ENCODE results near the gene UPK3BL2.
"Not testable (repeated sequence)": the region's sequence is repeated elsewhere in the genome, so short reads cannot be mapped to it uniquely, and the experiment has no call there.

Gene UPK3BL2

DNA sequence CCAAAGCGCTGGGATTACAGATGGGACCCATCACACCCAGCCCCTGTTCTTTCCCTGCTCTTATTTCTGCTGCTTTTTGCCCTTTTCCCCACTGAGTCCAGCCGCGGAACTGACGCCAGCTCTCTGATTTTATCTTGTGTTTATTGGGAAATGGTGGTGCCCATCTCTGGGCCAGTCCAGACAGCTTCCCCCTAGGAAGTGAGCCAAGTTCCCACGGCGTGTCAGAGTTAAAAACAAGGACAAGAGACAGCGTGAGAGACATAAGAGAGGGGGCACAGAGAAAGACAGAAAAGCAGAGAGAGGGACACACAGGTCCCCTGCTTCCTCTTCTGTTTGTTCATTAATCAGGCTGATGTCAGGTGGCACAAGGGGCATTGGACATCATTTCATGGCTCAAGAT is 11.9 kb downstream of the UPK3BL2 start:
- not testable (repeated sequence) for DNase-seq (ENCODE audit: low spot score)

DNA sequence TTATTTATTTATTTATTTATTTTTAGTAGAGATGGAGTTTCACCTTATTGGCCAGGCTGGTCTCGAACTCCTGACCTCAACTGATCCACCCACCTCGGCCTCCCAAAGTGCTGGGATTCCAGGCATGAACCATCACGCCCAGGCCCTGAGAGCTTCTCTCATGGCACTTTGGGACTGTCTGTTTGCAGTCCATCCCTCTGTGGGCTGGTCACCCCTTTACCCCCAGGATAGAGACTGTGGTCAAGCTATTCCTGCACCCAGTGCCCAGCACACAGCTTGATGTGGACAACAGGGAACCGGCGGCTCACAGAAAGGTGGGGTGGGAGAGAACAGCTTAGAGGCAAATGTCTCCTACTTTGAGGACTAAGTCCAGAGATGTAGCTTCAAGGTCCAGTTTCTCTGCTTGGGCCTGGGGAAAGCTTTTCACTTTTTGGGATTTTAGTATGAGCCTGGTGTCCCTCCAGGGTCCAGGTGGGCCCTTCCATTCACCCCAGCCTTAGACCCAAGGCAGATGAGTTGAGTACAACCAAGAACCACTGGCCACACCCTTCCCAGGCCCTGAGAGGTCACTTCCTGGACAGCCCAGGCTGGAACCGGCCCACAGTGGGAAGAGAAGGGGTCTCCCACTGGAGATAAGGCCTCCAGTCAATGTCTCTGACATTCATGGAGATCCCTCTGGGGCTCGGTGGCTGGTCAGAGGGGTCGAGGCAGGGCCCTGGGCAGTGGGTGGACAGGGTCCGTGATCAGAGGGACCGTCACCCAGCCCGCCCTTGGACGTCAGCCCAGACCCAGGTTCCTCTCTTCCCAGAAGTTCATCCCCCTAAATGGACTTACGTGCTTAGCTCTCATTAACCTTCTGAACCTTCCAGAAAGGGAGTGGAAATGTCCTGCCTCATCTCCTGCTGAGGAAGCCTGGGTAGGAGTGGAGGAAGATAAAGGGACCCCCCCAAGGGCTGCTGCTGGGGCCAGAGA is 15.4 kb downstream of the UPK3BL2 start:
- DNase-seq (ENCODE audit: low spot score): not testable (repeated sequence)

DNA sequence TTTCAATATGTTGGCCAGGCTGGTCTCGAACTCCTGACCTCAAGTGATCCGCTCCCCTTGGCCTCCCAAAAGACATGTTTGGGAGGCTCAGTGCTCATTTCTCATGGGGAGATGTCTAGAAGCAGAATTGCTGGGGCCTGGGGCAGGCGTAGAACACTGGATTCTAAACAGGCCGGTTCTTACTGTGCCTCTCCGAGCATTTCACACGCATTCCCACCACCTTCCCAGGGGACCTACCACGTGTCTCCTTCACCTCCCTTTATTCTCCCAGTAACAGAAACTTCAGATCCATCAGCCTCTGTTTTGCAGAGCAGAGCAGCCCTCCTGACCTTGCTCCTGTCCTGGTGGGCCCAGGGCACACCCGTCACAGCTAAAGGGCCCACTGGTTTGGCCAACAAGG is 16.3 kb downstream of the UPK3BL2 start:
- not testable (repeated sequence) for DNase-seq (ENCODE audit: low spot score)

DNA sequence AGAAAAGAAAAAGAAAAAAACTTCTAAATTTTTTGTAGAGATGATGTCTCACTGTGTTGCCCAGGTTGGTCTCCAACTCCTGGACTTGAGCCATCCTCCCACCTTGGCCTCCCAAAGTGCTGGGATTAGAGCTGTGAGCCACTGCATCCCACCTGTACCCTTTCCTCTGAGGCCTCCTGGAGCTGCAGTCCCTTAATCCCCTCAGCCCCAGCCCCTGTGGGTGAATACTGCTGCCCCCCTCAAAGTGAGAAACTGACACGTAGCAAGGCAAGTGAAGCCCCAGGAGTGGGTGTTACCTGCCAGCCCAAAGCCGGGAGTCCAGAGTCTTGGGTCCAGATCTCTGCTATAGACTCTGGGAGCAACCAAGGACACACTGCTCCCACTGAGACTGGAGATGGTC is 18.7 kb downstream of the UPK3BL2 start:
- not testable (repeated sequence) for DNase-seq (ENCODE audit: low spot score)

DNA sequence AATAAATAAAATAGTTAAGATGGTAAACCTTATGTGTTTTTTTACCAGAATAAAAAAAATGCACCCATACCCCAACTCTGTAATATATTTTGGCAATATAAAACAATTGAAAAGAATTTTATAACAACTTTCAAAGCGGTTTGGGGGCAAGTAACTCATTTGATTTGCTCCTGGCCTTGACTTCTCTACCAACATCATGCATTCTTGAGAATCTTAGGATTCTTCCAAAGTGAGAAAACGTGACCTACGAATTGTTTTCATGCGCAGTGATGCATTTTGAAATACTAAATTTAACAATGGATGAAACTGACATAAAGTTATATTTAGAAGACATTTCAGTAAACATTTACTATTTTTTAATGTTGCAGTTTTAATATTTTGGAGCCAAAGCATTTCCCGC is 22.7 kb downstream of the UPK3BL2 start:
- DNase-seq (ENCODE audit: low spot score): not testable (repeated sequence)

DNA sequence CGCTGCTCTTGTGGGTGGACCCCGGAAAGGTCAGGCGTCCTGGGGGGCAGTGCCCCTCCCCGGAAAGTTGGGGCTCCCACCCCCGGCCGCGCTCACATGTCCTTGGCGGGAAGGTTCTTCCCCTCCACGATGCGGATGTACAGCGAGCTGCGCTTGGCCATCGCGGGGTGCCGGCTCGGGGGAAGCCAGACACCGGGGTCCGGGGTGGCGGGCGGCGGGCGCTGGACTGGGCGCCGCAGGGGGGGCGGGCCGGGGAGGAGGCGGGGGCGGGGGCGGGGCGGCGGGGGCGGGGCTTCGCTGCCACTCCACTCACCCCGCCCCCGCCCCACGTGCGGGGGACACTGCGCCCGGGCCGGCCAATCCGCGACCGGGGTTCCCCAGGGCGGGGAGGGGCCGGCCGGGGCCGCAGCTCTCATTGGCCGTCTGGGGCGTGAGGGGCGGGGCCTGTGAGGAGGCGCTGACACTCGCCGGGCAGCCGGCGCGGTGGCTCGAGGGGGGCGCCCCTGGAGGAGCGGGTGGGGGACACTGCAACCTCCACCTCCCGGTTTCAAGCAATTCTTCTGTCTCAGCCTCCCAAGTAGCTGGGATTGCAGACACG is 25.8 kb downstream of the UPK3BL2 start, which contains the start of gene RASA4B:
TSS of gene RASA4B (minus strand) at position 228 of the 598 bp plus-strand sequence. CDS start at position 161, 67 bp downstream.
- not testable (repeated sequence) for DNase-seq (ENCODE audit: low spot score)

DNA sequence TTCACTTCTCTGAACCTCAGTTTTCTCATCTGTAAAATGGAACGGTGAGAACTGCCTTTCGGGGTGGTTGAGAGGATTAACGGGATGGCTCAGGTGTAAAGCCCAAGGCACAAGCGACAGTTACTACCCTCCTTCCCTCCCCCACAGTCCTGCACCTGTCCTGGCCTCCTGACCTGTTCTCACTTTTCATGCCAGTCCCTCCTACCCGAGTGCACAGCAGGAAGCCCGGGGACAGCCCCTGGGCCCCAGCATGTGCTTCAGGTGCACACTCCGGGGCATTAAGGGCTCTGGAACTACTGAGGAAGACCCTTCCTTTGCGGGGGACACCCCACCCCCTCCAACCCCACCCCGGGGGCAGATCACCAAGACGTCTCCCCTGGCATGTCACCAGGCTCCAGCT is 26.5 kb downstream of the UPK3BL2 start:
- not testable (repeated sequence) for DNase-seq (ENCODE audit: low spot score)

DNA sequence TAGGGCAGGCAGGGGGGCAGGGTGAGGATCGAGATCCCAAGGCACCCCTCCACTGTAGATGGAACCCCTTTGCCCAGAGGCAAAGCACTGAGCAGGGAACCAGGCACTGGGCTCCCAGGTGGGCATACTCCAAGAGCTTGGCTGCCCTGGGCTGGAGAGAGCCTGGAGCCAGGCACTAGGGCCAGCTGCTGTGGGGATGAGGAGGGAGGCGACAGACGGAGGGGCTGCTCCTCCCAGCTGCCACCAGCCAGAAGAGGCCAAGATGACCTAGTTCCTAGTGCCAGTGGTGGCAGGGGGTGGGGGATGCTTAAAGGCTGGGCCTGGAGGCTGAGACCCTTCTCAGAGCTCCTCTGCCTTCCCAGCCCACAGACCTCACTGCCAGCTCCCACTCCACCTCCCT is 27.6 kb downstream of the UPK3BL2 start:
- DNase-seq (ENCODE audit: low spot score): not testable (repeated sequence)

DNA sequence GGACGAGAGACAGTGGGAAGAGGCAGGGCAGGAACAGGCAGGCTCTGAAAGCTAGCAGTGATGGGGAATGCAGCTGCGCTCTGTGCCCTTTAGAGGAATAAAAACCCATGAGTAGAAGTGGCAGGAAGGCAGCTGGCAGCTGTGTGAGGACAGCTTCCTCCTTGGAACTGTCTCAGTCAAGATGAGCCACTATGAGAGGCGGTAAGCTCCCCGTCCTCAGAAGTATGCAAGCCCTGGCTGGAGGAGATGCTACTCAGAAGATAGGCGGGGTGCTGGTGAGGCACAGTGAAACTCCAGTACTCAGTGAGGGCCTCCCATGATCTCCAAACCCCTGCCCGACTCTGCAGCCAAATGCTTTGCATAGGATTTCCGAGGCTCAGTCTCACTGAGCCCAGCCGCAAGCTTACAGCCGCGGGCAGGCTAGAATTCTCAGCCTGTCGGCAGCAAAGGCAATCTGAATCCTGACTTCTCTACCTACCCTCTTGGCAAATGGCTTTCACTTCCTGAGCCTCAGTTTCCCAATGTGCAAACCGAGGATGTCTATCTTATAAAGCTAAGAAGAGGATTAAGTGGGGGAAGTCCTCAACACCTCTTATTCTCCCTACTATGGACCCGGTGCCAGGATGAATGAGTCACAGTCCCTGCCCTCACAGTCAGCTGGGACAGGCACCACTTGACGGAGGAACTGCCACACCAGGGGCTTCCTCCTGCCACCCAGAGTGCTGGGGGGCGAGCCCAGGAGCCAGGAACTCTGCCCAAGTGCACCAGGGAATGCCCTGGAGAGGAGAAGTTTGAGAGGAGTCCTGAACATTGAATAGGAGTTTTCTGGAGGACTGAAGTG is 28.4 kb downstream of the UPK3BL2 start:
- not testable (repeated sequence) for DNase-seq (ENCODE audit: low spot score)

DNA sequence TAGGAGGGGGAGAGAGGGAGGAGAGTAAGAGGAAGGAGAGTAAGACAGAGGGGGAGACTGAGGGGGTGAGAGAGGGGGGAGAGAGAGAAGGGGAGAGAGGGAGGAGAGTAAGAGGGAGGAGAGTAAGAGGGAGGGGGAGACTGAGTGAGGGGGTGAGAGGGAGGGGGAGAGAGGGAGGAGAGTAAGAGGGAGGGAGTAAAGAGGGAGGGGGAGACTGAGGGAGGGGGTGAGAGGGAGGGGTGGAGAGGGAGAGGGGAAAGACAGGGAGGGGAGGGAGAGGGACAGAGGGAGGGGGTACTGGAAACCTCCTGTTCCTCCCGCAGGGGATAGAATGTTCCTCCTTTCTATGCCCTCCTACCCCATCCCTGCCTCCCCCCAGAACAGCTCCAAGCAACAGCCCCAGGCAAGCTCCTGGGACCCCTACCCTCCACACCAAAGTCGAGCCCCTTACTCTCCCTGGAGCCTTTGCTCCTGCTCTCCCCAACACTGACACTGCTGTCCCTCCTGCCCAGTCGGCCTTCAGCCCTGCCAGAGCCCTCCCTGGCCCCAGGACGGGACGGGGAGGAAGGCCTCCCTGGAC is 30.8 kb downstream of the UPK3BL2 start:
- not testable (repeated sequence) for DNase-seq (ENCODE audit: low spot score)

DNA sequence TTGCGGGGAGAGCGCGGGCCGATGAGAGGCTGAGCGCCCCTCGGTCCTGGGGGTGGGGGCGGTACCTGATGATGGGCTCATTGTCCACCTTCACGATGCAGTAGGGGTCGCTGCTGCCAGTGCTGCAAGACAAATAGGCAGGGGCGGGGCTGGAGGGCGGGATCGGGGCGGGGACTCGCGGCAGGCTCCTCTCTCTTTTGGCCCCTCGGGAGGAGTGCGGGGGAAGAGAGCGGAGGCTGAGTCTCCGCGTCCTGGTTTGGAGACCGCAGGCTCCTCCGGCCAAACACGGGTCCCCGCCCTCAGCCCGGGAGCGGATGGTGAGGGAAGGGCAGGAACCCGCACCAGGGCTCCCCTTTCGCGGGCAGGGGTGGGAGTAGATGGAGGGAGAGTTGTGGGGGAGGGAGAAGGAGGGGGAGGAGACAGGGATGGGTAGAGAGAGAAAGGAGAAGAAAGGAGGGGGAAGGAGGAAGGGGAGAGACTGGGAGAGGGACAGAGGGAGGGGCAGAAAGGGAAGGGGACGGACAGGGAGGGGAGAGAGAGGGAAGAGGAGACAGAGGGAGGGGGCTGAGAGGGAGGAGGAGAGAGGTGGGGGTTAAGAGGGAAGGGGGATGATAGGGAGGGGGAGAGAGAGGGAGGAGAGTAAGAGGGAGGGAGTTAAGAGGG is 31.5 kb downstream of the UPK3BL2 start:
- not testable (repeated sequence) for DNase-seq (ENCODE audit: low spot score)

DNA sequence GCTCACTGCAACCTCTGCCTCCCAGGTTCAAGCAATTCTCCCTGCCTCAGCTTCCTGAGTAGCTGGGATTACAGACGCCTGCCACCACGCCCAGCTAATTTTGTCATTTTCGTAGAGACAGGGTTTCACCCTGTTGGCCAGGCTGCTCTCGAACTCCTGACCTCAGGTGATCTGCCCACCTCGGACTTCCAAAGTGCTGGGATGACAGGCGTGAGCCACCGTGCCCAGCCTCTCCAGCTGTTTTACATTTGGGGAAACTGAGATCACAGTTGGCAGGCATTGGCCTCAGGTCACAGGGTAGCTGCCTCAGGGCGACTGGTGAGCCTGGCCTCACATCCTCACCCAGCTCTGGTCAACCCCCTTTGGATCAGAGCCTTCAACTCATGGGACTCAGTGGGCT is 32.9 kb downstream of the UPK3BL2 start:
- DNase-seq (ENCODE audit: low spot score): not testable (repeated sequence)

DNA sequence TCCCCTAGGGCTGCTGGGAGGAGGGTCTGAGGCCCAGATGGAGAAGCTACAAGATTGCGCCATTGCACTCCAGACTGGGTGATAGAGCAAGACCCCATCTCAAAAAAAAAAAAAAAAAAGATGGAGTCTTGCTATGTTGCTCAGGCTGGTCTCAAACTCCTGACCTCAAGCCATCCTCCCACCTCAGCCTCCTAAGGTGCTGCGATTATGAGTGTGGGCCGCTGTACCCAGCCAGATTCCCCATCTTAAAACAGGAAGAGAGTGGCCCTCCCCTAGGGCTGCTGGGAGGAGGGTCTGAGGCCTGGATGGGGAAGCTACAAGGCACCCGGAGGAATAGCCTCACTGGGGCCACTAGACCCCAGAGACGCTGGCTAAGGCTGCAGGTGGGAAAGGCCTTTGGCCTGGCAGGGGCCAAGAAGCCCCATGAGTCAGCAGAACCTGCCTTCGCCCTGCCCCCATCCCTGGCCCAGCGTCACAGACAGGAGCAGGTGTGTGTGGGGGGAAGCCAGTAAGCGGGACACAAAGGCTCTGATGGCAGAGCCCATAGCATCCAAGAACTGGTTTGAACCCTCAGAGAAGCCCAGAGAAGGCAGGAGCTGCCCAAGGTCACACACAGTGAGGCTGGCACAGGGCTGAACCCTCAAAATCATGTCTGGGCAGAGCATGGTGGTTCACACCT is 35.9 kb downstream of the UPK3BL2 start:
- not testable (repeated sequence) for DNase-seq (ENCODE audit: low spot score)

DNA sequence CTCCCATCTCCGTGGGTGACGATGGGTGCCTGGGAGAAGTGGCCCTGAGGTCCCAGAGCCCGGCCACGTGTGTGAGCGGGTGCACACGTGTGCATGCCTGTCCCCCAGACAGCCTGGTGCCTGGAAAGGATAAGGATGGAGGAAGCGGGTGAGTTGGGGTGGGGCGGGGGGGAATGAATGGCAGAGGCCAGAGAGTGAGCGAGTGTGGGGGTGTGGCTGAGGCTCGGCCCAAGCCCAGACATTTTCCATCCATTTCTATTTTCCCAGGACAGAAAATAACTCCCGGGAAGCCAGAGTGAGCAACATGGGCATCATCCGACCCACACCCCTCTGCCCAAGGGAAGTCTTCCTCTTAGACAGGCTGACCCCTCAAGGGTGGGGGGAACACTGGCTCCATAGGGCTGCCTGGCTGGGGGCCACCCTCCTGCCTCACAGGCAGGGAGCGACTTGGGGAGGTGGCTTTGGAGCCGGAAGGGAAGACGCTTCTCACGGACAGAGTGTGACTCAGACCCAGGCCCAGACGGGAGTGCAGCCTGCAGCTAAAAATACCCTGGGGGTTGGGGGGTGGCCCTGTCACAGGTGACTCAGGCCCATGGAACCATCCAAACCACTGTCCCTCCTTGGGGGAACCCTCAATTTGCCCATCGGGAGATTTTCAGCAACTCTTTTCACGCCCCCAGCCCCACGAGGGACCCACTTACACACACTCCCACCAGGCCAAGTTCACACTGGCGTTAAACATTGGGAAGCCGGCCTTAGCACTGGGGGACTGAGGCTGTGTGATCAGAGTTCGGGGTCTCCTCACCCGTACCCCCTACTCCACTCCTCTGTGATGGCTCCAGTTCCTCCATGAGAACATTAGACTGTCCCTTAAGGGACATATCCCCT is 38.0 kb downstream of the UPK3BL2 start:
- DNase-seq (ENCODE audit: low spot score): not testable (repeated sequence)

DNA sequence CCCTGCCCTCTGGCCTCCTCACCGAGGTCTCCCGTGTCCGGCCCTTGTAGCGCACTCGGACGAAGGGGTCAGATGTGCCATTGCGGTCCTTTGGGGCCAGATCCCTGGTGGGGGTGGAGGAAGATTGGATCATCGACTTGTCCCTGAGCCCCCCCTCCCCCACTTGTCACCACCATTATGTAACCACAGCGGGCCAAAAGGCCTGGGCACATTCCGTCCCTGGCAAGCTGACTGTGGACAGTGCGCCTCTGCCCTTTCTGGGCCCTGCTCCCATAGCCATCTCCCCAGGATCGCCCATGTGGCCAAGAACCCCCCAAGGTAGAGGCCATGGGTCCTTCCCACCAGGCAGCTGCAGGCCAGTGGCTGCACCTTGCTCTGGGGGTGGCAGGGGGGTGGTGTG is 40.4 kb downstream of the UPK3BL2 start:
- not testable (repeated sequence) for DNase-seq (ENCODE audit: low spot score)

DNA sequence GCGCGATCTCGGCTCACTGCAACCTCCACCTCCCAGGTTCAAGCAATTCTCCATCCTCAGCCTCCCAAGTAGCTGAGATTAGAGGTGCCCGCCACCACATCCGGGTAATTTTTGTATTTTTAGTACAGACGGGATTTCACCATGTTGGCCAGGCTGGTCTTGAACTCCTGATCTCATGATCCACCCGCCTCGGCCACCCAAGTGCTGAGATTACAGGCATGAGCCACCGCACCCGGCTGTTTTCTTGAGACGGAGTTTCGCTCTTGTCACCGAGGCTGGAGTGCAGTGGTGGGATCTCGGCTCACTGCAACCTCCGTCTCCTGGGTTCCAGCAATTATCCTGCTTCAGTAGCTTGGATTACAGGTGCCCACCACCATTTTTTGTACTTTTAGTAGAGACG is 45.2 kb downstream of the UPK3BL2 start:
- not testable (repeated sequence) for DNase-seq (ENCODE audit: low spot score)

DNA sequence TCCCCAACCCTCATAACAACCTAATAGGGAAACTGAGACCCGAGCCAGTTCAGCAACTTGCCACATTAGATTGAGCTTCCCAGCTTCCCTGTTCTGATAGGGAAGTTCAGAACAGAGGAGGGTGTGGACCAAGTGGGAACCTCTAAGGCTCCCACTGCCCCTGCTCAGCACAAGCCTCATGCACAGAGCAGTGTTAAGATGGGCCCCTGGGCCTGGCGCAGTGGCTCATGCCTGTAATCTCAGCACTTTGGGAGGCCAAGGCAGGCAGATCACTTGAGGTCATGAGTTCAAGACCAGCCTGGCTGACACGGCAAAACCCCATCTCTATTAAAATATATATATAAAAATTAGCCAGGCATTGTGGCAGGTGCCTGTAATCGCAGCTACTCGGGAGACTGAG is 46.2 kb downstream of the UPK3BL2 start:
- DNase-seq (ENCODE audit: low spot score): not testable (repeated sequence)

DNA sequence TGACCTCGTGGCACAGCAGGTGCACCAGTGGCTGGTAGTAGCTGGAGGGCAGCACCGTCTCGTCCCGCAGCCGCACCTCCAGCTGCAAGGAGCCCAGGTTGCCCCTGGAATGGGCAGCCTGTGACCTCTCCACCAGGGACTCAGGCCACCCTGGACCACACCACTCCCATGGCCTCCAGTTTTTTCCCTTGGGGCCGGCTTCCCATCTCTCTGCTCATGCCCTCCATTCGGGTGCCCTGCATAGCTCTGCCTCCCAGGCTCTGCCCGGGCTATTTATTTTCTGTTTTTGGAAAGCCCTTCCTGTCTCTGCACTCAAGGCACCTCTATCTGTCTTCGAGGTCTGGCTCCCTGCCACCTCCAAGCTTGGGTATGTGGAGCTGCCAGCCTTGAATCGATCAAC is 46.6 kb downstream of the UPK3BL2 start:
- DNase-seq (ENCODE audit: low spot score): not testable (repeated sequence)

DNA sequence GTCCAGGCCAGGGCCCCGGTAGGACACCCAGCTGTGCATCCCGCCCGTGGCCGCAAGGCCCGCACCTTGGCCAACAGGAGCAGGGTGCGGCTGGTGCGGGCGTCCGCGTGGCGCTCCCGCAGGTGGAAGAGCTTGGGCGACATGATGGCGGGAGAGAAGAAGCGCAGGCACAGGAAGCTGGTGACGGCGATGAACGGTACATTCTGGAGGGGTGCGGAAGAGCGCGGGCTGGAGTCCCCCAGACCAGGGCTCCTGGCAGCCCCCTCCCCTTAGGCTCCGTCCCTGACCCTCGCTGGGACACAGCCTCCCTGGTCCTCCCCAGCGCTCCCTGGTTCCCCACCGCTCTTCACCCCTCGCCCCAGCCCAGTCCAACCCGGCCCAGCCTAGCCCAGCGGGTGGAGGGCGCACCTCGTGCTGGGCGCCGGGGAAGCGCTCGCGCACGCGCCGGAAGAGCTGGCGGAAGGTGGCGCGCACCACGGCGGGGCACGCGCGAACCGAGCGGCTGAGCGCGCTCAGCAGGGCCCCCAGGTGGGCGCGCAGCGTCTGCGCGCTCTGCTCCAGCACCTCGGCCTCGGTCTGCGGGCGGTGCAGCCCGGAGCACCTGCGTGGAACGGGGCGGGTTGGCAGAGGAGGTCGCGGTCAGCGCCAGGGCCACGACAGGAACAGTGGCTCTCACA is 48.9 kb downstream of the UPK3BL2 start:
- not testable (repeated sequence) for DNase-seq (ENCODE audit: low spot score)

Data from hematopoietic multipotent progenitor cell treated with erythropoietin and hydrocortisone succinate and interleukin-3 and kit ligand, for 15 days (in vitro differentiated cells).